ENCODE measurements around the gene MUC5AC.

Gene MUC5AC

GRCh38 chr11:1226986-1227550, 69.3 kb downstream of the MUC5AC start:
- Histone ChIP-seq H3K27me3 (ENCODE audit: insufficient read depth, low read length) (peaks cover 10% of the 10 kb centered on the region), H3K27ac (ENCODE audit: low read depth, low read length) (no peak overlapping the region), H3K79me2 (ENCODE audit: control insufficient read depth, insufficient read depth, low read length, unreplicated experiment) (no peaks in the 10 kb centered on the region), H3K4me1 (ENCODE audit: control insufficient read depth, insufficient read depth, low read length, unreplicated experiment) (no peaks in the 10 kb centered on the region), H3K36me3 (ENCODE audit: insufficient read depth, low read length) (no peaks in the 10 kb centered on the region), H2AFZ (ENCODE audit: low read length, unreplicated experiment) (no peak overlapping the region), H3K4me3 (ENCODE audit: low read depth, low read length) (no peak overlapping the region)

GRCh38 chr11:1227551-1228100, 69.9 kb downstream of the MUC5AC start:
- Histone ChIP-seq H3K27ac (ENCODE audit: low read depth, low read length) (no peak overlapping the region), H3K4me1 (ENCODE audit: control insufficient read depth, insufficient read depth, low read length, unreplicated experiment) (no peaks in the 10 kb centered on the region), H3K4me3 (ENCODE audit: low read depth, low read length) (no peak overlapping the region), H3K36me3 (ENCODE audit: insufficient read depth, low read length) (no peaks in the 10 kb centered on the region), H3K79me2 (ENCODE audit: control insufficient read depth, insufficient read depth, low read length, unreplicated experiment) (no peaks in the 10 kb centered on the region), H2AFZ (ENCODE audit: low read length, unreplicated experiment) (no peak overlapping the region), H3K27me3 (ENCODE audit: insufficient read depth, low read length) (peaks cover 10% of the 10 kb centered on the region)

GRCh38 chr11:1228101-1228821, 70.5 kb downstream of the MUC5AC start:
- Histone ChIP-seq H3K4me1 (ENCODE audit: control insufficient read depth, insufficient read depth, low read length, unreplicated experiment) (no peaks in the 10 kb centered on the region), H3K36me3 (ENCODE audit: insufficient read depth, low read length) (no peaks in the 10 kb centered on the region), H3K27ac (ENCODE audit: low read depth, low read length) (no peak overlapping the region), H3K79me2 (ENCODE audit: control insufficient read depth, insufficient read depth, low read length, unreplicated experiment) (no peaks in the 10 kb centered on the region), H2AFZ (ENCODE audit: low read length, unreplicated experiment) (no peak overlapping the region), H3K27me3 (ENCODE audit: insufficient read depth, low read length) (peaks cover 9% of the 10 kb centered on the region), H3K4me3 (ENCODE audit: low read depth, low read length) (no peak overlapping the region)

- Histone ChIP-seq H3K4me3 (ENCODE audit: low read depth, low read length) (no peak overlapping the region), H3K36me3 (ENCODE audit: insufficient read depth, low read length) (no peaks in the 10 kb centered on the region), H3K27ac (ENCODE audit: low read depth, low read length) (no peak overlapping the region), H3K4me1 (ENCODE audit: control insufficient read depth, insufficient read depth, low read length, unreplicated experiment) (no peaks in the 10 kb centered on the region), H3K79me2 (ENCODE audit: control insufficient read depth, insufficient read depth, low read length, unreplicated experiment) (no peaks in the 10 kb centered on the region), H3K27me3 (ENCODE audit: insufficient read depth, low read length) (peaks cover 2% of the 10 kb centered on the region), H2AFZ (ENCODE audit: low read length, unreplicated experiment) (no peak overlapping the region)
These were observed 71.2 kb downstream of the MUC5AC start for GRCh38 chr11:1228921-1229451.

- Histone ChIP-seq H3K4me1 (ENCODE audit: control insufficient read depth, insufficient read depth, low read length, unreplicated experiment) (no peaks in the 10 kb centered on the region), H2AFZ (ENCODE audit: low read length, unreplicated experiment) (no peak overlapping the region), H3K4me3 (ENCODE audit: low read depth, low read length) (no peak overlapping the region), H3K79me2 (ENCODE audit: control insufficient read depth, insufficient read depth, low read length, unreplicated experiment) (no peaks in the 10 kb centered on the region), H3K27ac (ENCODE audit: low read depth, low read length) (no peak overlapping the region), H3K36me3 (ENCODE audit: insufficient read depth, low read length) (no peaks in the 10 kb centered on the region), H3K27me3 (ENCODE audit: insufficient read depth, low read length) (no peaks in the 10 kb centered on the region; the same call in 1 of the 2 replicates)
These were observed 71.8 kb downstream of the MUC5AC start for GRCh38 chr11:1229471-1230120.

- Histone ChIP-seq H2AFZ (ENCODE audit: low read length, unreplicated experiment) (no peak overlapping the region), H3K79me2 (ENCODE audit: control insufficient read depth, insufficient read depth, low read length, unreplicated experiment) (no peaks in the 10 kb centered on the region), H3K4me3 (ENCODE audit: low read depth, low read length) (no peak overlapping the region), H3K27ac (ENCODE audit: low read depth, low read length) (no peak overlapping the region), H3K27me3 (ENCODE audit: insufficient read depth, low read length) (no peaks in the 10 kb centered on the region; the same call in 1 of the 2 replicates), H3K4me1 (ENCODE audit: control insufficient read depth, insufficient read depth, low read length, unreplicated experiment) (no peaks in the 10 kb centered on the region), H3K36me3 (ENCODE audit: insufficient read depth, low read length) (no peaks in the 10 kb centered on the region)
These were observed 72.3 kb downstream of the MUC5AC start for GRCh38 chr11:1230121-1230455.

GRCh38 chr11:1230456-1231395, 73.0 kb downstream of the MUC5AC start:
- Histone ChIP-seq H3K27ac (ENCODE audit: low read depth, low read length) (no peak overlapping the region), H2AFZ (ENCODE audit: low read length, unreplicated experiment) (no peak overlapping the region), H3K79me2 (ENCODE audit: control insufficient read depth, insufficient read depth, low read length, unreplicated experiment) (no peaks in the 10 kb centered on the region), H3K36me3 (ENCODE audit: insufficient read depth, low read length) (no peaks in the 10 kb centered on the region), H3K27me3 (ENCODE audit: insufficient read depth, low read length) (no peaks in the 10 kb centered on the region; the same call in 1 of the 2 replicates), H3K4me3 (ENCODE audit: low read depth, low read length) (no peak overlapping the region), H3K4me1 (ENCODE audit: control insufficient read depth, insufficient read depth, low read length, unreplicated experiment) (no peaks in the 10 kb centered on the region)

- H3K79me2 ChIP-seq (ENCODE audit: control insufficient read depth, insufficient read depth, low read length, unreplicated experiment): no peaks in the 10 kb centered on the region
- H3K27ac ChIP-seq (ENCODE audit: low read depth, low read length): no peak overlapping the region
- no peak overlapping the region for H3K4me3 ChIP-seq (ENCODE audit: low read depth, low read length)
- no peak overlapping the region for H2AFZ ChIP-seq (ENCODE audit: low read length, unreplicated experiment)
- H3K27me3 ChIP-seq (ENCODE audit: insufficient read depth, low read length): no peaks in the 10 kb centered on the region
- H3K36me3 ChIP-seq (ENCODE audit: insufficient read depth, low read length): no peaks in the 10 kb centered on the region
- H3K4me1 ChIP-seq (ENCODE audit: control insufficient read depth, insufficient read depth, low read length, unreplicated experiment): no peaks in the 10 kb centered on the region
These were observed 73.8 kb downstream of the MUC5AC start for GRCh38 chr11:1231396-1232020.

- Histone ChIP-seq H3K4me3 (ENCODE audit: low read depth, low read length) (no peak overlapping the region), H3K36me3 (ENCODE audit: insufficient read depth, low read length) (no peaks in the 10 kb centered on the region), H3K27ac (ENCODE audit: low read depth, low read length) (no peak overlapping the region), H3K79me2 (ENCODE audit: control insufficient read depth, insufficient read depth, low read length, unreplicated experiment) (no peaks in the 10 kb centered on the region), H3K4me1 (ENCODE audit: control insufficient read depth, insufficient read depth, low read length, unreplicated experiment) (no peaks in the 10 kb centered on the region), H2AFZ (ENCODE audit: low read length, unreplicated experiment) (no peak overlapping the region), H3K27me3 (ENCODE audit: insufficient read depth, low read length) (no peaks in the 10 kb centered on the region)
These were observed 74.5 kb downstream of the MUC5AC start for GRCh38 chr11:1232021-1232882.
